H1 (cell line): ENCODE results near the gene RASGRF1. TPM values are rescaled to one million over a fixed set of nuclear protein-coding genes. Genes with fewer than 3 reads are reported as not detected.

ENCODE experiments used
- BACH1 ChIP-seq: IDR thresholded peaks from 2 replicates; pipeline ENCODE4 v1.6.1; 2012; ENCODE audit warnings: low read length, improper control_type of control experiment
- CBX8 ChIP-seq: fragments of 300-800, 300-1000 bp; sonication (generic); IDR thresholded peaks from 2 replicates; pipeline ENCODE4 v1.7.1; 2016; ENCODE audit warnings: low read depth, low read length, borderline replicate concordance
- CEBPB ChIP-seq: IDR thresholded peaks from 2 replicates; pipeline ENCODE4 v1.6.1; 2012; ENCODE audit warnings: low read depth, low read length
- CHD7 ChIP-seq: fragments of 300-600 bp; sonication (generic); IDR thresholded peaks from 2 replicates; pipeline ENCODE4 v1.7.1; 2012; ENCODE audit warnings: low read length, moderate library complexity, mild to moderate bottlenecking, inconsistent platforms; ENCODE audit not compliant: insufficient replicate concordance
- CREB1 ChIP-seq: IDR thresholded peaks from 2 replicates; pipeline ENCODE4 v1.6.1; 2012; ENCODE audit warnings: inconsistent platforms
- HDAC6 ChIP-seq: IDR thresholded peaks from one replicate; pipeline ENCODE4 v1.7.1; 2012; ENCODE audit warnings: low read depth, mild to moderate bottlenecking, inconsistent platforms, low read length, moderate library complexity
- JUND ChIP-seq: IDR thresholded peaks from 2 replicates; pipeline ENCODE4 v1.6.1; 2011; ENCODE audit warnings: mild to moderate bottlenecking, improper control_type of control experiment, low read length
- KDM1A ChIP-seq: fragments of 200-600, 300-600 bp; sonication (generic); IDR thresholded peaks from 2 replicates; pipeline ENCODE4 v1.7.1; 2016; ENCODE audit warnings: mild to moderate bottlenecking, low read length, borderline replicate concordance
- POLR2AphosphoS5 ChIP-seq: IDR thresholded peaks from 2 replicates; pipeline ENCODE4 v1.6.1; 2011; ENCODE audit warnings: low read depth, low read length
- SIX5 ChIP-seq: IDR thresholded peaks from 2 replicates; pipeline ENCODE4 v1.6.1; 2011; ENCODE audit warnings: mild to moderate bottlenecking, low read depth, low read length
- SP2 ChIP-seq: IDR thresholded peaks from 2 replicates; pipeline ENCODE4 v1.6.1; 2012; ENCODE audit warnings: mild to moderate bottlenecking, low read length, inconsistent platforms
- TBP ChIP-seq: IDR thresholded peaks from 2 replicates; pipeline ENCODE4 v1.6.1; 2011; ENCODE audit warnings: low read depth, low read length, improper control_type of control experiment
- polyA plus RNA-seq, 7 experiments: library from polyadenylated mRNA; depleted of rRNA in 3 of 7; stranded (reverse) in 5 of 7; unstranded in 2 of 7; fragments of >200 nt in 5 of 7; fragments of 200-250 nt in 2 of 7; gene quantifications; 1 replicate in 5 of 7; 2 replicates in 1 of 7; 4 replicates in 1 of 7; pipeline versions ENCODE4 v1.2.1 to v1.2.3, GENCODE V29; 2011 to 2013; ENCODE audit warnings: missing spikeins in 2 of 7, mixed read lengths in 2 of 7
- total RNA-seq: library from RNA; stranded (reverse); fragmentation: NEBNext Ultra II Directional; extraction: Animal tissue kit (Norgen Biotek cat#: 25700); gene quantifications from 2 replicates; pipeline ENCODE4 v1.2.1, GENCODE V29; 2021

The RASGRF1 gene
- total and polyA plus RNA-seq, 2 of the 8 experiments (the other 6 are each of a cell fraction or from before 2014, with no cell fraction given): 0.42 to 0.67 TPM

DNA sequence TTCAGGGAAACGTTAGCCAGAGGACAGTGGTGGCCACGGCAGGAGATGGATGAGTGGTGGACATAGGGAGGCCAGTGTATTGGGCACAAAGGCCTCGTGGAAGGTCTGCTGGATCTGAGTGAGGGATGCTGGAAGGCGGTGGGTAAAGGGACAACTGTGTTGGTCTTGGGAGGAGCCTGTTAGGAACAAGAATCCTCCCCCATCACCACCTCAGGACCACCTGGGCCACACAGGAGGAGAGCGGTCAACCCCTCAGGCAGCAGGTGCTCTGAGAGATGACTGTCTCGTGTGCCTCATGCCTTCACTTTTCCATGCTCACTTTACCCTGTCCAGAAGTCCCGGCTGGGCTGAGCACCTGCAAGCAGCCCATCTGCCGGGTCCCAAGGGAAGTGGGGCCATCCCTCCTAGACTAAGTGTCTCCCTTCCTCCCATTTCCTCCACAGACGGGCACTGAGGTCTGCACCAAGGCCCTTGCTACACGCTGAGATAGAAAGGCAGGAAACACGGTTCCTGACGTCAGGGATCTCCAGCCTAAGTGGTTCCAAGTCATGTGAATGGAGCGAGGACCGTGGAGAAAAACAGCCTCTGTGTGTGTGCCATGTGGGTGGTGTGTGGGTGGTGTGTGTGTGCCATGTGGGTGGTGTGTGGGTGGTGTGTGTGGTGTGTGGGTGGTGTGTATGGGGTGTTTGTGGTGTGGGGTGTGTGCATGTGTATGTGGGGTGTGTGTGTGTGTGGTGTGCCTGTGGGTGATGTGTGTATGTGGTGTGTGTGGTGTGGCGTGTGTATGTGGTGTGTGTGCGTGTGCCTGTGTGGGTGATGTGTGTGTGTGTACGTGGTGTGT lies 97.9 kb downstream of the RASGRF1 start (continued):
- TF ChIP-seq CHD7: no peak
- TF ChIP-seq SIX5: no peak
- TF ChIP-seq JUND: no peak
- TF ChIP-seq KDM1A: no peak
- no peak for TF ChIP-seq SP2
- no peak for TF ChIP-seq TBP
- no peak for TF ChIP-seq CBX8
- no peak for TF ChIP-seq BACH1
- no peak for TF ChIP-seq CEBPB
- no peak for TF ChIP-seq CREB1
- no peak for TF ChIP-seq HDAC6
- TF ChIP-seq POLR2AphosphoS5: no peak
